ENCODE measurements around the gene PAM. TPM values are rescaled to one million over a fixed set of nuclear protein-coding genes. Genes with fewer than 3 reads are reported as not detected.

Gene PAM
- total RNA-seq, 1 experiment from 2014 or later = 257 TPM

- Histone ChIP-seq H3K27ac (ENCODE audit: low read depth, low read length) (peak overlapping the region; percentile 21; the same call in 1 of the 2 replicates), H3K4me3 (replicated peaks in 1 of 2; ENCODE audit: low read depth in 1 of 2, low read length in 2 of 2) (no peak overlapping the region), H3K9me3 (ENCODE audit: control insufficient read depth in 1 of 2, insufficient read depth in 1 of 2, low read depth in 1 of 2, low read length in 2 of 2) (no peaks in the 10 kb centered on the region), H3K9ac (ENCODE audit: low read length) (no peak overlapping the region), H3K4me1 (ENCODE audit: control insufficient read depth in 1 of 2, insufficient read depth in 2 of 2, low read length in 2 of 2) (peaks cover 13 to 20% of the 10 kb centered on the region in 2 experiments), H2AFZ (ENCODE audit: low read depth, low read length, poor library complexity, severe bottlenecking) (no peak overlapping the region), H4K20me1 (ENCODE audit: insufficient read depth) (no peaks in the 10 kb centered on the region), H3K9me2 (ENCODE audit: insufficient read depth) (no peaks in the 10 kb centered on the region), H3K4me2 (ENCODE audit: low read length) (peak overlapping the region; percentile 14), H3K36me3 (ENCODE audit: control insufficient read depth in 1 of 2, insufficient read depth in 2 of 2, low read length in 2 of 2) (peaks cover 0 to 4% of the 10 kb centered on the region in 2 experiments; a peak in 2 of 4 replicates), H3K27me3 (ENCODE audit: insufficient read depth, low read length) (no peaks in the 10 kb centered on the region), H3K79me2 (ENCODE audit: insufficient read depth, low read length) (no peaks in the 10 kb centered on the region; the same call in 1 of the 2 replicates)
- TF ChIP-seq, protein P1, sequence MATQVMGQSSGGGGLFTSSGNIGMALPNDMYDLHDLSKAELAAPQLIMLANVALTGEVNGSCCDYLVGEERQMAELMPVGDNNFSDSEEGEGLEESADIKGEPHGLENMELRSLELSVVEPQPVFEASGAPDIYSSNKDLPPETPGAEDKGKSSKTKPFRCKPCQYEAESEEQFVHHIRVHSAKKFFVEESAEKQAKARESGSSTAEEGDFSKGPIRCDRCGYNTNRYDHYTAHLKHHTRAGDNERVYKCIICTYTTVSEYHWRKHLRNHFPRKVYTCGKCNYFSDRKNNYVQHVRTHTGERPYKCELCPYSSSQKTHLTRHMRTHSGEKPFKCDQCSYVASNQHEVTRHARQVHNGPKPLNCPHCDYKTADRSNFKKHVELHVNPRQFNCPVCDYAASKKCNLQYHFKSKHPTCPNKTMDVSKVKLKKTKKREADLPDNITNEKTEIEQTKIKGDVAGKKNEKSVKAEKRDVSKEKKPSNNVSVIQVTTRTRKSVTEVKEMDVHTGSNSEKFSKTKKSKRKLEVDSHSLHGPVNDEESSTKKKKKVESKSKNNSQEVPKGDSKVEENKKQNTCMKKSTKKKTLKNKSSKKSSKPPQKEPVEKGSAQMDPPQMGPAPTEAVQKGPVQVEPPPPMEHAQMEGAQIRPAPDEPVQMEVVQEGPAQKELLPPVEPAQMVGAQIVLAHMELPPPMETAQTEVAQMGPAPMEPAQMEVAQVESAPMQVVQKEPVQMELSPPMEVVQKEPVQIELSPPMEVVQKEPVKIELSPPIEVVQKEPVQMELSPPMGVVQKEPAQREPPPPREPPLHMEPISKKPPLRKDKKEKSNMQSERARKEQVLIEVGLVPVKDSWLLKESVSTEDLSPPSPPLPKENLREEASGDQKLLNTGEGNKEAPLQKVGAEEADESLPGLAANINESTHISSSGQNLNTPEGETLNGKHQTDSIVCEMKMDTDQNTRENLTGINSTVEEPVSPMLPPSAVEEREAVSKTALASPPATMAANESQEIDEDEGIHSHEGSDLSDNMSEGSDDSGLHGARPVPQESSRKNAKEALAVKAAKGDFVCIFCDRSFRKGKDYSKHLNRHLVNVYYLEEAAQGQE (IDR thresholded peaks at IDR 0.05; ENCODE audit: low read depth) = no peak
- TF ChIP-seq CBX3 (IDR thresholded peaks at IDR 0.05; ENCODE audit: low read depth) (no peak), POLR2AphosphoS5 (IDR thresholded peaks at IDR 0.05; ENCODE audit: low read depth, low read length) (no peak), CEBPB (IDR thresholded peaks at IDR 0.05; ENCODE audit: low read depth) (no peak), ZNF274 (IDR thresholded peaks at IDR 0.05; ENCODE audit: low read depth, low read length) (no peak)
- ChIA-PET POLR2A (interaction anchor here (0.7 kb wide), 1 partner anchor 11 kb away, joined by 3 read pairs; no protein-coding TSS in a partner anchor), CTCF (no interaction called here), RAD21 (ENCODE audit: low non-redundant PET in 1 of 2, low total read pairs in 2 of 2, uncharacterized antibody in 2 of 2, unreplicated experiment in 2 of 2) (no interaction called here)
- no TSS peak for BruUV-seq (replicated peaks)
- intact Hi-C loops (cut with micrococcal nuclease) = no loop called here
- DNase-seq (ENCODE audit: low read depth, low spot score) = no peak
- ATAC-seq = no peak
Observed at GRCh38 chr5:102921341-102922044, 166.4 kb downstream of the PAM start.
